ENCODE data around the gene MEGF10.

The MEGF10 gene

GRCh38 chr5:127435821-127436220 is 145.2 kb downstream of the MEGF10 start:
- no peaks in the 10 kb centered on the region for H3K27me3 ChIP-seq (ENCODE audit: control insufficient read depth in 1 of 2, insufficient read depth in 2 of 2, low read length in 2 of 2)
- no peak overlapping the region for H3K9ac ChIP-seq (ENCODE audit: low read length in 2 of 2)
- H3K36me3 ChIP-seq (ENCODE audit: control insufficient read depth in 2 of 2, insufficient read depth in 2 of 2, low read length in 2 of 2): no peaks in the 10 kb centered on the region
- no peaks in the 10 kb centered on the region for H3K9me3 ChIP-seq (ENCODE audit: control insufficient read depth in 2 of 2, low read length in 2 of 2)
- no peak overlapping the region for H3K4me3 ChIP-seq (ENCODE audit: low read length in 2 of 2)
- H3K4me1 ChIP-seq (ENCODE audit: control insufficient read depth, insufficient read depth, low read length): no peaks in the 10 kb centered on the region
- H3K27ac ChIP-seq (ENCODE audit: low read length): no peak overlapping the region

DNA sequence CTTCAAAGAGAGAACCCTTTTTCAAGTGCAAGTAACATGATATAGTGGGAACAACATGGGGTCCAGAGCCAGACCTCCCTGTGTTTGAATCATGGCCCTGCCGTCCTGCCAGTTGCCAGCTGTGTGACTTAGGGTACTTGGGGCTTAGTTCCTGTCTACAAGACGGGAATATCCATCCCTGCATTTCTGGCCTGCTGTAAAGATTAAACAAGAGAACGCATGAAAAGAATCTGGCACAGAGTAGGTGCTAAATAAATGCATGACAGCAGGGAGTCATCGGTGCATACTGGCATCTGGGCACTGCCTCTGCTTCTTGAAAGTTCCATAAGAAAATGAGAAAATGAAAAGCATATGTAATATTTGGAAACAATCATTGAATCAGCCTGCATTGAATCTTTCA is 149.0 kb downstream of the MEGF10 start:
- Histone ChIP-seq H3K36me3 (ENCODE audit: control insufficient read depth in 2 of 2, insufficient read depth in 2 of 2, low read length in 2 of 2) (no peaks in the 10 kb centered on the region), H3K4me1 (ENCODE audit: control insufficient read depth, insufficient read depth, low read length) (no peaks in the 10 kb centered on the region), H3K9ac (ENCODE audit: low read length in 2 of 2) (no peak overlapping the region), H3K27me3 (ENCODE audit: control insufficient read depth in 1 of 2, insufficient read depth in 2 of 2, low read length in 2 of 2) (no peaks in the 10 kb centered on the region), H3K4me3 (ENCODE audit: low read length in 2 of 2) (no peak overlapping the region), H3K9me3 (ENCODE audit: control insufficient read depth in 2 of 2, low read length in 2 of 2) (no peaks in the 10 kb centered on the region), H3K27ac (ENCODE audit: low read length) (no peak overlapping the region)

DNA sequence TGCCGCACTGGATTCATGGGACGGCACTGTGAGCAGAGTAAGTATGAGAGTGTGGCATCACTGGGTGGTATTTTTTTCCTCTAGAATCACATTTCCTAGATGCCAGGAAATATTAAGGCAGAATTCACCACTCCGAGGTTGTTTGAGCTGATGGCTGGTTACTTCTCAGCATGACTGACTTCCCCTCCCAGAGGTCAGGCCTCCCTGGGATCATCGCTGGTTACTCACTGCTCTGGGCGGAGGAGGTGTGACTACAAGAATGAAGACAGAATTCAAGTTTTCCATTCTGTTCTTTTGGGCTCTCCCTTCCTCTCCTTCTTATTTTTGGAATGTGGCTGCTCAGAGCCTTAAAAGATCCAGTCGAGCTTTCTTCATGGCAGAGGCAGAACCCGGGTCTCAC is 150.2 kb downstream of the MEGF10 start:
- Histone ChIP-seq H3K27ac (ENCODE audit: low read length) (no peak overlapping the region), H3K4me1 (ENCODE audit: control insufficient read depth, insufficient read depth, low read length) (no peaks in the 10 kb centered on the region), H3K27me3 (ENCODE audit: control insufficient read depth in 1 of 2, insufficient read depth in 2 of 2, low read length in 2 of 2) (no peaks in the 10 kb centered on the region), H3K36me3 (ENCODE audit: control insufficient read depth in 2 of 2, insufficient read depth in 2 of 2, low read length in 2 of 2) (no peaks in the 10 kb centered on the region), H3K4me3 (ENCODE audit: low read length in 2 of 2) (no peak overlapping the region), H3K9me3 (ENCODE audit: control insufficient read depth in 2 of 2, low read length in 2 of 2) (no peaks in the 10 kb centered on the region), H3K9ac (ENCODE audit: low read length in 2 of 2) (no peak overlapping the region)

DNA sequence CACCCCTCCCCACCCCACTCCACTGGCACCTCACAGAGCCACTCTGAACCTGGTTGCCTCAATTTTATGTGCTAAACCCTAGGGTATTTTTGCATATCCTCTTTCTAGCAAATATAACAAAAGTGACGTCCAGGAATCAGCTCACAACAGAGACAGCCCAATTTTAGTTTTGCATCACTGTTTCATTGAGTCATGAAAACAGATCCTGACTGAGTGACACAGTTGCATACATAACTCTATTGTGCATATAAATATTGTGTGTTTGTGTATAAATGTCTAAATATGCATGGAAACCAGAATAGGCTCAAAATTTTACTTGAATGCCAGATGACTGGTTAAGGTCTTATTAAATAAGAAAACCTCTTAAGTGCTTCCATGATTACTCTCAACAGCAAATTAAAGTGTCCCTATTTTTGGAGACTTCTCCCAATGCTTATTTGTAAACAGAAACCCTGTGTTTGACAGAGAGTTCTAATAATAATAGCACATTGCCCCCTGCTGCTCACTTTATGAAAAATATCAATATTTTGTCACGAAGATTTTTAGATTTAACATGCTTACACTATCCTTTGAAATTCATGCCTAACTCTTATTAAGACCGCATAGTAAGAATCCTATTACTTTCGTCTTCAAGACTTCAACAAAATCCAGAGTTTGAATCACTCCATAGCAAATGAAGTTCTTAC is 151.3 kb downstream of the MEGF10 start:
- H3K9ac ChIP-seq (ENCODE audit: low read length in 2 of 2): no peak overlapping the region

DNA sequence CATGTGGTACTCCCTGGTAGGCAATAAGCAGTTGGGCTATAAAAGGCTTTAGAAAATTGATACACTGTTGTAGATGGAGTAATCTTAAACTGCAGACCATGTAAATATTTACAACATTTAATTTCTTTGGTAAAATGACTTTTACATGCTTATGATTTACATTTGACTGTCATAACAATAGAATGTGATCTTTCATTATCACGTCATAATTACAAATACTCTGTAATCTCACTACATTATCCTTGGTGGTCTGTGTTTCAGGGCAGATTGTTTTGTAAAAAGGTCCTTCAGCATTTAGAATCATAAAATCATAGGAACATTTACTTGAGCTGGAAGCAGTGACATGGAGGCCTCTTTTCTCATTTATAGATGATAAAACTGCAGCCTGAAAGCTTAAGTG is 153.6 kb downstream of the MEGF10 start:
- H3K27me3 ChIP-seq (ENCODE audit: control insufficient read depth in 1 of 2, insufficient read depth in 2 of 2, low read length in 2 of 2): no peaks in the 10 kb centered on the region
- no peaks in the 10 kb centered on the region for H3K36me3 ChIP-seq (ENCODE audit: control insufficient read depth in 2 of 2, insufficient read depth in 2 of 2, low read length in 2 of 2)
- H3K4me3 ChIP-seq (ENCODE audit: low read length in 2 of 2): no peak overlapping the region
- no peak overlapping the region for H3K27ac ChIP-seq (ENCODE audit: low read length)
- H3K4me1 ChIP-seq (ENCODE audit: control insufficient read depth, insufficient read depth, low read length): no peaks in the 10 kb centered on the region
- no peak overlapping the region for H3K9ac ChIP-seq (ENCODE audit: low read length in 2 of 2)
- H3K9me3 ChIP-seq (ENCODE audit: control insufficient read depth in 2 of 2, low read length in 2 of 2): no peaks in the 10 kb centered on the region

More for the DNA sequence above, 151.3 kb downstream of the MEGF10 start:
- Histone ChIP-seq H3K4me1 (ENCODE audit: control insufficient read depth, insufficient read depth, low read length) (no peaks in the 10 kb centered on the region), H3K27me3 (ENCODE audit: control insufficient read depth in 1 of 2, insufficient read depth in 2 of 2, low read length in 2 of 2) (no peaks in the 10 kb centered on the region), H3K27ac (ENCODE audit: low read length) (no peak overlapping the region), H3K36me3 (ENCODE audit: control insufficient read depth in 2 of 2, insufficient read depth in 2 of 2, low read length in 2 of 2) (no peaks in the 10 kb centered on the region), H3K4me3 (ENCODE audit: low read length in 2 of 2) (no peak overlapping the region), H3K9me3 (ENCODE audit: control insufficient read depth in 2 of 2, low read length in 2 of 2) (no peaks in the 10 kb centered on the region)

DNA sequence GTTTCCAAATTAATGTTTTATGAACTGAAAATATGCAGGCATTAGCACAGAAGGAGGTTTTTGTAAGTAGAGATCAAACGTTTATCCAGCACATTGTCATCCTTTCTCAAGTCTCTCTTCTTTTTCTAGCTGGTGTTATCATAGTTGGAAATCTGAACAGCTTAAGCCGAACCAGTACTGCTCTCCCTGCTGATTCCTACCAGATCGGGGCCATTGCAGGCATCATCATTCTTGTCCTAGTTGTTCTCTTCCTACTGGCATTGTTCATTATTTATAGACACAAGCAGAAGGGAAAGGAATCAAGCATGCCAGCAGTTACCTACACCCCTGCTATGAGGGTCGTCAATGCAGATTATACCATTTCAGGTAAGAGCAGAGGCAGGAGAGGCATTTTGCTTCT is 154.7 kb downstream of the MEGF10 start:
- H3K27ac ChIP-seq (ENCODE audit: low read length): no peak overlapping the region
- no peak overlapping the region for H3K9ac ChIP-seq (ENCODE audit: low read length in 2 of 2)

DNA sequence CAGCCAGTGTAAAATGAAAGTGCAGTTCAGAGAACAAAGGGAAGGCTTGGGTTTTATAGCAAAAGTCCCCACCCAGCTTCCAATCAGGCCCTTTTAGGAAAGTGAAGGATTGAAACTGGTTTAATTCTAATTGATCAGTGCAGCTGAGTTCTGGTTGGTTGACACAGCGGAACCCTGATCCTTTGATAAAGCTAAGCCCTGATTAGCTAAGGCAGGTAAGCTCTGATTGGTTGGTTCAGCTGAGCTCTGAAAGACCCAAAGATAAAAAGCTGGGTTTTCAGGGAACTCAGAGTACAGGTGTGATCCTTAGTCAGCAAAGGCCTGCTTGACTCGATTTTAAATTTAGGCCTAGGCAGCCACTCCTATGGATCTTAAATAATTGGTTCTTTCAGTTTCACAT is 156.0 kb downstream of the MEGF10 start:
- Histone ChIP-seq H3K27me3 (ENCODE audit: control insufficient read depth in 1 of 2, insufficient read depth in 2 of 2, low read length in 2 of 2) (no peaks in the 10 kb centered on the region), H3K4me1 (ENCODE audit: control insufficient read depth, insufficient read depth, low read length) (no peaks in the 10 kb centered on the region), H3K9me3 (ENCODE audit: control insufficient read depth in 2 of 2, low read length in 2 of 2) (no peaks in the 10 kb centered on the region), H3K9ac (ENCODE audit: low read length in 2 of 2) (no peak overlapping the region), H3K4me3 (ENCODE audit: low read length in 2 of 2) (no peak overlapping the region), H3K27ac (ENCODE audit: low read length) (no peak overlapping the region), H3K36me3 (ENCODE audit: control insufficient read depth in 2 of 2, insufficient read depth in 2 of 2, low read length in 2 of 2) (no peaks in the 10 kb centered on the region)

More for the DNA sequence above, 154.7 kb downstream of the MEGF10 start:
- H3K9me3 ChIP-seq (ENCODE audit: control insufficient read depth in 2 of 2, low read length in 2 of 2): no peaks in the 10 kb centered on the region
- H3K36me3 ChIP-seq (ENCODE audit: control insufficient read depth in 2 of 2, insufficient read depth in 2 of 2, low read length in 2 of 2): no peaks in the 10 kb centered on the region
- H3K4me3 ChIP-seq (ENCODE audit: low read length in 2 of 2): no peak overlapping the region
- H3K27me3 ChIP-seq (ENCODE audit: control insufficient read depth in 1 of 2, insufficient read depth in 2 of 2, low read length in 2 of 2): no peaks in the 10 kb centered on the region
- no peaks in the 10 kb centered on the region for H3K4me1 ChIP-seq (ENCODE audit: control insufficient read depth, insufficient read depth, low read length)

DNA sequence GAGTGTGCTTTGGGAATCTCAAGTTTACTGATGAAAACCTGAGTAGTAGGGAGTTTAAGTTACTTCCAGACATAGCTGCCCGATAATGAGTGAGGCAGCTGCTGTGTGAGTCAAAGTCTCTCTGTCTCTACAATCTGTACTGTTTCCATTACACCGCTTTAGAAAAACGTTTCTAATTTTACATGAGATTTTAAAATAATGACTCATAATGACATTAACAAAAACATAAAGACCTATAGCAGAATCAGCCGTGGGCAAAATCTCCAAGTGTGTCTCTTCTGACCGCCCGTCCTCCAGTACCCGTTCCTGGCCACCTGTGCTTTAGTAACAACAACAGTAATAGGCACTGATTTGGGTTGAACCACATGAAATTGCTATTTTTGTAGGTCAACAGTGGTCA is 157.2 kb downstream of the MEGF10 start:
- no peak overlapping the region for H3K27ac ChIP-seq (ENCODE audit: low read length)
- H3K4me3 ChIP-seq (ENCODE audit: low read length in 2 of 2): no peak overlapping the region
- no peak overlapping the region for H3K9ac ChIP-seq (ENCODE audit: low read length in 2 of 2)
- H3K27me3 ChIP-seq (ENCODE audit: control insufficient read depth in 1 of 2, insufficient read depth in 2 of 2, low read length in 2 of 2): no peaks in the 10 kb centered on the region
- H3K36me3 ChIP-seq (ENCODE audit: control insufficient read depth in 2 of 2, insufficient read depth in 2 of 2, low read length in 2 of 2): no peaks in the 10 kb centered on the region
- no peaks in the 10 kb centered on the region for H3K4me1 ChIP-seq (ENCODE audit: control insufficient read depth, insufficient read depth, low read length)
- H3K9me3 ChIP-seq (ENCODE audit: control insufficient read depth in 2 of 2, low read length in 2 of 2): no peaks in the 10 kb centered on the region

DNA sequence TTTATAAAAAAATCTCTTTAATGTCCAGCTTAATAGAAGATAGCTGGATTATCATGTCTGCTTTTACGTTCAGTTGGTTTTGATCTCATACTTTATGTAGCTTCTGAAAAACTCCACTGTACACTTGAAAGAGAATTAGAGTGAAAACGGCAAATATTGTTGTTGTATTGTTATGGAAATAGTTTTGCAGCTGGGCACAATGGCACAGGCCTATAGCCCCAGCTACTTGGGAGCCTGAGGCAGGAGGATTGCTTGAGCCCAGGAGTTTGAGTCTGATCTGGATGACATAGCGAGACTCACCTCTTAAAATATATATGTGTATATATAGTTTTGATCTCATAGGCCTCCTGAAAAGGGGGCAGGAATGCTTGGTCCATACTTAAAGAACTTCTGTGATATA is 159.4 kb downstream of the MEGF10 start:
- H3K9me3 ChIP-seq (ENCODE audit: control insufficient read depth in 2 of 2, low read length in 2 of 2): no peaks in the 10 kb centered on the region
- no peak overlapping the region for H3K4me3 ChIP-seq (ENCODE audit: low read length in 2 of 2)
- no peaks in the 10 kb centered on the region for H3K27me3 ChIP-seq (ENCODE audit: control insufficient read depth in 1 of 2, insufficient read depth in 2 of 2, low read length in 2 of 2)
- no peak overlapping the region for H3K27ac ChIP-seq (ENCODE audit: low read length)
- H3K4me1 ChIP-seq (ENCODE audit: control insufficient read depth, insufficient read depth, low read length): no peaks in the 10 kb centered on the region
- H3K36me3 ChIP-seq (ENCODE audit: control insufficient read depth in 2 of 2, insufficient read depth in 2 of 2, low read length in 2 of 2): no peaks in the 10 kb centered on the region
- no peak overlapping the region for H3K9ac ChIP-seq (ENCODE audit: low read length in 2 of 2)

- Histone ChIP-seq H3K9ac (ENCODE audit: low read length in 2 of 2) (no peak overlapping the region), H3K9me3 (ENCODE audit: control insufficient read depth in 2 of 2, low read length in 2 of 2) (no peaks in the 10 kb centered on the region), H3K27ac (ENCODE audit: low read length) (no peak overlapping the region), H3K4me1 (ENCODE audit: control insufficient read depth, insufficient read depth, low read length) (no peaks in the 10 kb centered on the region), H3K4me3 (ENCODE audit: low read length in 2 of 2) (no peak overlapping the region), H3K27me3 (ENCODE audit: control insufficient read depth in 1 of 2, insufficient read depth in 2 of 2, low read length in 2 of 2) (no peaks in the 10 kb centered on the region), H3K36me3 (ENCODE audit: control insufficient read depth in 2 of 2, insufficient read depth in 2 of 2, low read length in 2 of 2) (no peaks in the 10 kb centered on the region)
These were observed 160.5 kb downstream of the MEGF10 start for GRCh38 chr5:127451096-127451495.

DNA sequence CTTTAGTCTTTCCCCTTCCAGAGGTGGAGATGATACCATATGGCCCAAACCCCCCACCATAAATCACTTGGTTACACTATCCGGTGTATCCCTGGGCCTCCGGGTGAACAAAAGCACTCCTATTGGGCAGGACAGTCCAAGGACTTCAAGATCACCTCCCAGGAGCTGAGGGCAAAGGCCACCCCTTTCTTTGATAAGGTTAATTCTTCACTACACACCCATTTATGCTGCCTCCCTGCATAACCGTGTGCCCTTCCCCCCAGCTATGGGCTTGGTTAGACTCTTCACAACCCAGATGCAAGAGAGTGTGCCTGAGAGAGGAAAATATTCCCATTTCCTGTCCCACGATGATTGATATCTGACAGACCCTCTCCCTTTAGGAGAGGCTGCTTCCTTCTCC is 162.0 kb downstream of the MEGF10 start:
- no peak overlapping the region for H3K9ac ChIP-seq (ENCODE audit: low read length in 2 of 2)
- H3K27ac ChIP-seq (ENCODE audit: low read length): no peak overlapping the region
- H3K9me3 ChIP-seq (ENCODE audit: control insufficient read depth in 2 of 2, low read length in 2 of 2): no peaks in the 10 kb centered on the region
- H3K36me3 ChIP-seq (ENCODE audit: control insufficient read depth in 2 of 2, insufficient read depth in 2 of 2, low read length in 2 of 2): no peaks in the 10 kb centered on the region
- no peak overlapping the region for H3K4me3 ChIP-seq (ENCODE audit: low read length in 2 of 2)
- no peaks in the 10 kb centered on the region for H3K4me1 ChIP-seq (ENCODE audit: control insufficient read depth, insufficient read depth, low read length)
- no peaks in the 10 kb centered on the region for H3K27me3 ChIP-seq (ENCODE audit: control insufficient read depth in 1 of 2, insufficient read depth in 2 of 2, low read length in 2 of 2)

All from stomach smooth muscle (tissue), 2 donors.